Purkinje cell (primary cell): ENCODE results near the gene SPART. TPM values are rescaled to one million over a fixed set of nuclear protein-coding genes. Genes with fewer than 3 reads are reported as not detected.

Experiments
- polyA plus RNA-seq: library from polyadenylated mRNA; unstranded; fragments of >200 nt; fragmentation: Nextera tagmentation; gene quantifications from 2 replicates; pipeline ENCODE4 v1.2.1, GENCODE V29; 2014

Gene SPART, protein sequence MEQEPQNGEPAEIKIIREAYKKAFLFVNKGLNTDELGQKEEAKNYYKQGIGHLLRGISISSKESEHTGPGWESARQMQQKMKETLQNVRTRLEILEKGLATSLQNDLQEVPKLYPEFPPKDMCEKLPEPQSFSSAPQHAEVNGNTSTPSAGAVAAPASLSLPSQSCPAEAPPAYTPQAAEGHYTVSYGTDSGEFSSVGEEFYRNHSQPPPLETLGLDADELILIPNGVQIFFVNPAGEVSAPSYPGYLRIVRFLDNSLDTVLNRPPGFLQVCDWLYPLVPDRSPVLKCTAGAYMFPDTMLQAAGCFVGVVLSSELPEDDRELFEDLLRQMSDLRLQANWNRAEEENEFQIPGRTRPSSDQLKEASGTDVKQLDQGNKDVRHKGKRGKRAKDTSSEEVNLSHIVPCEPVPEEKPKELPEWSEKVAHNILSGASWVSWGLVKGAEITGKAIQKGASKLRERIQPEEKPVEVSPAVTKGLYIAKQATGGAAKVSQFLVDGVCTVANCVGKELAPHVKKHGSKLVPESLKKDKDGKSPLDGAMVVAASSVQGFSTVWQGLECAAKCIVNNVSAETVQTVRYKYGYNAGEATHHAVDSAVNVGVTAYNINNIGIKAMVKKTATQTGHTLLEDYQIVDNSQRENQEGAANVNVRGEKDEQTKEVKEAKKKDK
- 74.5 and 77.8 TPM in 2 replicates for polyA plus RNA-seq

GRCh38 chr13:36346222-36347083 is at the start of gene SPART:
Gene SPART (minus strand): TSS chr13:36346394. CDS start chr13:36335830, 10,564 bp downstream.

GRCh38 chr13:36297366-36298338 is 48.5 kb downstream of the SPART start, which contains the start of gene CCDC169:
Gene CCDC169 (minus strand): TSS chr13:36297814. CDS start chr13:36297719, 95 bp downstream.

Other genes with a start within 250 kb of the SPART start
- gene DCLK1, start 215.0 kb downstream of the SPART start, polyA plus RNA-seq: 115 and 118 TPM in 2 replicates
- 0.63 and 1.1 TPM in 2 replicates for gene SOHLH2, start 131.8 kb downstream of the SPART start, polyA plus RNA-seq
- gene CCDC169, start 48.6 kb downstream of the SPART start, polyA plus RNA-seq: 3.8 and 4.7 TPM in 2 replicates
- gene CCNA1, start 86.1 kb upstream of the SPART start, polyA plus RNA-seq: 5.6 and 13.0 TPM in 2 replicates